Measurements from ENCODE around the gene NEK7. TPM values are rescaled to one million over a fixed set of nuclear protein-coding genes. Genes with fewer than 3 reads are reported as not detected.

The NEK7 gene
- polyA plus RNA-seq, 10 donors: 33.6 to 50.2 (median 39.6) TPM

DNA sequence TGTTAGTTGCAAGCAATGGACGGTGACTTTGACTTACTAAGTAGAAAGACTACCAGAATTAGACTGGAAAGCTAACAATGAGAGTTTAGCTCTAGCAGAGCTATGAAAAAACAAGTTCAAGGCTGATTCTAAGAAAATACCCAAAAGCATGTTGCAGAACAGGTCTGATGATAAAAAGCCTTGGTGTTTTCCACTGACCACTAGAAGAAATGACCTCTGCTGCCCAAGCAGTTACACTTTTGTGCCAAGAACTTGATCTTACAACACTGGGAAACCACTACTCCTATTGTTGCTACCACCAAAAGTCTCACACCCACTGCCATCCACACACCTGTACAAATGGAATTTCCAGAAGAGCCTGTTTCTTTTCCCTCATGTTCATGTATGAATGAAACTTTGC lies 21.4 kb upstream of the NEK7 start:
- no peak for DNase-seq

DNA sequence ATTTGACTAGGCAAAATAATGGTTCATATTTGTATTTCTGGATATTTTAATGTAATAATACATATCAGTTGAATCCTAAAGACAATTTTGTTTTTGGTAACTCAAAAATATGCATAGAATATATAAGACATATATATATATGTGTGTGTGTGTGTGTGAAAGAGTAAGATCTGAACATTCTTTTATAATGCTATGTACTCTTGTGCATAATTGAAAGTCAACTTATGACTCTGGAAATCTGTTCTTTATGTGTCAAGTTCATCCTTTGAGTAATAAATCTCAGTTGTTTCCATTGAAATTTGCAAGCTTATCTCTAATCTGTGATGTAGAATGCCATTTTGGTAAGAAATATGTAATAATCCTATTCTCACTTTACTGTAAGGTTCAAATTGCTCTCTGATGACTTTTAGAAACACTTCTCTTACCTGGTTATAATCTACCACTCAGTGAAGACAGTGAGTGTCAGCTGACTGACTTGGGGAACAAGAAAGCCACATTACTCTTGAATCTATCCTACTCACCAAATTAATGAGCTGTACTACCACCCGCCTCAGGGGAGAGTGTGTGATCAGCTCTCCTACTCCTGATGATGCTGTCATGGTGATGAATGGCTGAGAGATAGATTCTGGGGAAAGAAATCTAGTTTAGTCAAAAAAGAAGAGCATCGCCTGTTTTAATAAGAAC lies 15.0 kb upstream of the NEK7 start:
- no peak for DNase-seq

DNA sequence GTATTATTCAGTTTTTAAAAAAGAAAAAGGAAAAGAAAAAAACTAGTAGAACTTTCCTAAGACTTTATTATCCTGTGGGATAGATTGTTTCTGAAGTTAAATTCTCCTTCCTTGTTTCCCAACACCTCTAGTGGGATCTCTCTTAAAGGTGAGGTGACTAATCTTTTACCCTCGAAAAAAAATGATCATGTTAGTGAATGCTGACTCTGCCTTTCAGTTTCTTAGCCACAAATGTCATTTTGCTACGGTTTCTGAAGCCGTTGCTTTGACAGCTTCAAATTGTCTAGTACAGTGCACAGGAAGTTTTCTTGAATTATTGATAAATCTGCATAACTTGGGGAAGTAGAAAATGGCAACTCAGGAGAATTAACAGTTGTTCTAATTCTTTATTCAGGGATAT lies 13.0 kb upstream of the NEK7 start:
- DNase-seq: no peak

DNA sequence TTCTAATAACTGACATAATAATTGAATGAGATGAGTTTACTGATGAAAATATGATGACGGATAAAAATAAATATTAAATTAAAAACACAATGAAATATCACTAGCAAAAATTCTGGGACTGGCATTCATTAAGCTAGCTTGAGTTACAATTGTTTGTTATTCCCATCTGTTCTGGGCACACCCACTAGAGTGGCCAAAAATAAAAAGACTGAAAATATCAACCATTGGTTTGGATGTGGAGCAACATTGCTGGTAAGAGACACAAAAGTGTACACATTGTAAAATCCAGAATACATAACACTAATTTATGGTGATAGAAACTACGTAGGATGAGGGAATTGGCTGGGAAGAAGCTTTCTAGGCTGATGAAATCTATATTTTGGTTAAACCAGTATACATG lies 9.6 kb upstream of the NEK7 start:
- DNase-seq: no peak

DNA sequence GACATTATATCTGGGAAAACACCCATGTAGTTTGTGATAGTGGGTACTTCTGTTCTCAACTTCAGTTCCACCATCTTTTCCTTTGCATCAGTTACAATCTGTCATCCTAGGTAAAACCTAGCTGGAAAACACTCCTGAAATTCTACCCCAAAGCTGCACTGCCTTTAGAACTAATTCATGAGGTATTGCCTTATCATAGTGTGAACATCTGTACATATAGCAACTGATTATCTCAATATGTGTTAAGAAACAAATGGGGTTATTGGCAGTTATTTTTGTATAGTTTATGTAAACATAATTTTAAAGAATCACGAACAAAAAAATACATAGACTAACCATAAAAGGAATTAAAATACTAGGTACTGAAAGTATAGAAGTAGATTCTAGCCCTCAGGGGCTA lies 6.4 kb upstream of the NEK7 start:
- DNase-seq: no peak

DNA sequence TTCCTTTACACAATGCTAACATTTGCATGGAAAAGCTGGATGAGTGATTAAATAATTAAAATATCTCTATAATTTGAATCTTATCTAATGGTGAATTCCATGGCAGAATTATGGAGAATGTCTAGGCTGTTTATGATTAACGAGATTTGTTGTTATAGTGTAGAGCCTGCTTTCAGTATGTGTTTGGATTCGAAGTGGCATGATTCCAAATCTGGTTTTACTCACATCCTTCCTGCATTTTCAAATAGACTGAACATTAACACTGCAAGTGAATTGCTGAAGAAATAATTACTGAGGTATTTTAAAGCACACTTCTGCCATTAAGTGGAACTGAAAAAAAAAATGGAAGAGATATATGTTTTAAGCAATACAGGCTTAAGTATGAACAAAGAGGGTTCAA lies 5.1 kb upstream of the NEK7 start:
- DNase-seq: no peak

DNA sequence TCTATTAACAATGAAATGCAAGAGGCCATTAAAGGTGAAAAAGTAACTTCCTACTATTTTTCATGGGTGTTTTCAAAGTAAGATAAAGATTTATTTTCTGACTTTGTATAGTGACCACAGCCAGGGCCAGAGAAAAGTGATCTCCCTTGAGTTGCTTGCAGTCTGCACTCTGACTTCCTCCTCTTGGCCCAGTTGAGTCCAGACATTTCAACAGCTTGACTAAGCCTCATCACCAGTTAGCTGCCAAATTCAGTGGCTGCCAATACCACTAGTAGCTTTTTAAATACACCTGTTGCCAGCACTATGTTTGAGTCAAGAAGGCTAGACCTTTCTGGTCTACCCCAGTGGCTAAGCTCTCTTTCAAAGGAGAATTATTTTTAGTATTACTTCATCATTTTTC lies 3.7 kb upstream of the NEK7 start:
- peak; percentile 64 to 77 (median 76) for DNase-seq

DNA sequence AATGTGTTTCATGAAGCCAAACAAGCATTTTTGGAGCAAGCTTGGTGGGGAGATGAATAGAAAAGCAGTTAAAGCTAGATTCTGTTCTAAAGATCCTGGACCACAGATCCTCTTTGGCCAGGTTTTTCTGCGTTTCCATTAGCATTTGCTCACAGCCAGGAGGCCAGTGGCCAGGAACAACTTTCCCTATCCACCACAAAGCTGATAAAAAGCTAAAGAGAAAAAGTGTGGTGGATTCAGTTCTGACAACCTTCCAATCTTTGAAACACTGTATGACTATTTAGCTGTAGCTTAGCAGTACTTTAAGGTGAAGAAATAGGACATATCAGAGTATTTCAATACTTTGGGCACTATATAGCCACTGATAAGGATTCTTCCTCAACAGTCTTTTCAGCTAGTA lies 3.0 kb upstream of the NEK7 start:
- DNase-seq: peak; percentile 42 to 81 (median 65)

DNA sequence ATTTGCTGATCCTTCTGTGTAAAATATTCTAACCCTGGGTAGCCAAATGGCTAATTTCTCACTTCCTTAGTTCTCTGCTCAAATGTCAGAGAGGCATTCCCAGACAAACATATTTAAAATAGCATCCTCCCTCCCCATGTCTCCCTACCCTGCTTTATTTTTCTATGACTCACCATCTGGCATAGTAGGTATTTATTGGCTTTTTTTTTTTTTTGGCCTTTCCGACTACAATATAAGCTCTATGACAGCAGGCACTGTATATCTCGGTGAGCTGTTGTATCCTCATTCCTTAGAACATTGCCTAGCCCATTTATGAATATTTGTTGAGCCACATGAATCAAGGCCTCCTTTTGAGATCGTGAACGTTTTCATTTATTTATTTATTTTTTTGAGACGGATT lies 1.5 kb upstream of the NEK7 start:
- peak in 1 of 3 donors; percentile 67 for DNase-seq

DNA sequence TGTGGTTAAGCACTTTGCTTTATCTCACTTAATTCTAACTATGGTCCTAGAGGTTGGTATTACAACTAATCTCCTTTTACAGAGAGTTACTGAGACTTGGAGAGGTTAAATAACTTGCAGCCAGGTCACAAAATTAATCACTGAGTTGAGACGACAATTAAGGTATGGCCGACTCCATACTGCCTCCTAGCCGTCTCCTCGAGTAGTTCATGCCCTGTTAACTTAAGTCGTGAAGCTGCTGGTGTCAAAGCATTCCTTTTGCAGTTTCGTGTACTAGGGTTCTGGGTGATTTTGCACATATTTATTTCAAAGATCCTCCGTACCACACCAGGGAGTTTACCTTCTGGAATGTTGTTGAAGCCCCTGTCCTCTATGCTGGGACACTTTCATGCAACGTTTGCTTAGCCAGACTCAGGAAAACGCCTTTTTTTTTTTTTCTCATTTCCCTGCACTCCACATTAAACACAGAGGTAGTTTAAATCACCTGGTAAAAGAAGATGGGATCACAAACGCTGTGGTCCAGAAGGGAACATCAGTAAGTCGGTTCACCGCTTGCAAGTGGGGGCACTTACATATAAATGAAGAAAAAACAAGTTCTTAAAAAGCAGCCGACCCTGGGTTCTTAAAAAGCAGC lies 570 bp upstream of the NEK7 start:
- DNase-seq: peak; percentile 68 to 87 (median 69)

DNA sequence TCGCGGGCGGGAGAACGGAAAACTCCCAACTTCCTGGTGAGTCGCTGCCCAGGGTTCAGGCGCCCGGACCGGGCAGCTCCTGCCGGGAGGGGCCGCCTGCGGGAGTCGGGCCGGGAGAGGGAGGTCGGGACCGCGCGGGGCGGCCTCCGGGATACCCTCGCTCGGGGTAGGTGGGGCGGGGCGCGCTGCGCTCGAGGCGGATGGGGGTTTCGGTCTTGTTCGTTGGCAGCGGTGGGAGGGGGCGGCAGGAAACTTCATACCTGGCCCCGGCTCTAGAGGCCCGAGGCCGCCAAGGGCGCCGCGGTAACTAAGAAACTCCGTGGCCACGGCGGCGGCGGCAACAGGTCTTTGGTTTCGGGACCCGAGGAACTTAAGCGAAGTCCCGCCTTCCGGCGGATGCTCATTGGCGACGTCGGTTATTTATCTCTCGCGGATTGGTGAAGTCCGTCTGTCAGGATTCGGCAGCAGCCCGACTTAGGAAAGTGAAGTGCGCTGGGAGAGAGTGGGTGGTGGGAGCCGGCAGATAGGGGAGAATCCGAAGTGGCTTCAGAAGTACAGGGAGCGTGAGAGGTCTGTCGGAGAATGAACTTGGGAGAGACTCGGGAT lies 546 bp downstream of the NEK7 start:
- DNase-seq: peak; percentile 94 to 98 (median 95)

DNA sequence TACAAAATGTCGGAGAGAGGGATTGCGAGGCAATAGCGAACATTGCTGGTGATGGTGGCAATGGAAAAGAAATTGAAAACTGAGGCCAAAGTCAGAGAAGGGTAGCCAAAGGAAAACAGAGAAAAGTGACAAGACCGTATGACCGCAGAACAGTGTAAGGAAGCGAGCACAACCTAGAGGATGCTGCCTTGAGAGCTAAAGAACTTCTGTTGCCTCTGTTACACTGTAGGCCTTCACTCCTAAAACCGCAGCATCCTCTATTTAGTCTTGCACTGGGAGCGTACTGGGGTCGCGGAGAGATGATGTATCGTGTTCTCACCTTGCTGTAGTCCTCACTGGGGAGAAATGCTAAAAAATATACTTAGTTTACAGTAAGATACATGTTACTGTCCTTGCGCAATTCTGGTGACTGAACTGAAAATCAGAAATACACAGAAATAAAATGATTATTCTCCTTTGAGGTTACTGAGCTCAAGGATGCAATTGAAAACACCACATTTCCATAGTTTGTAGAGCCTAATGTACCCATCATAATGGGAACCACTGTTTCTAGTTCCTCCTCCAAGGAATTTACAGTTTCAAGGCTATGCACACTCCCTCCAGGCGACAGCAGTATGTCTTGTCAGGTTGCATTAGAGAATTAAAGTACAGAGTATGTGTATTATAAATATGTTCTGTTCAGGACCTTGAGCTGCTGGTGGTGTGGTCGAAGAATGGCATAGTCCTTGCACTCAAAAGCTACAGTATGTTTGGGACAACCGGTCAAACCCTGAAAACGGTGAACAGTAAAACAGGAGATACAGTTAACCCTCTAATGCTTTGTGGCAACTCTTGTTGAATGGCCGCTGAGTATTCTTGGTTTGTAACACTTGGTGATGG lies 1.3 kb downstream of the NEK7 start:
- DNase-seq: peak in 1 of 3 donors; percentile 22

DNA sequence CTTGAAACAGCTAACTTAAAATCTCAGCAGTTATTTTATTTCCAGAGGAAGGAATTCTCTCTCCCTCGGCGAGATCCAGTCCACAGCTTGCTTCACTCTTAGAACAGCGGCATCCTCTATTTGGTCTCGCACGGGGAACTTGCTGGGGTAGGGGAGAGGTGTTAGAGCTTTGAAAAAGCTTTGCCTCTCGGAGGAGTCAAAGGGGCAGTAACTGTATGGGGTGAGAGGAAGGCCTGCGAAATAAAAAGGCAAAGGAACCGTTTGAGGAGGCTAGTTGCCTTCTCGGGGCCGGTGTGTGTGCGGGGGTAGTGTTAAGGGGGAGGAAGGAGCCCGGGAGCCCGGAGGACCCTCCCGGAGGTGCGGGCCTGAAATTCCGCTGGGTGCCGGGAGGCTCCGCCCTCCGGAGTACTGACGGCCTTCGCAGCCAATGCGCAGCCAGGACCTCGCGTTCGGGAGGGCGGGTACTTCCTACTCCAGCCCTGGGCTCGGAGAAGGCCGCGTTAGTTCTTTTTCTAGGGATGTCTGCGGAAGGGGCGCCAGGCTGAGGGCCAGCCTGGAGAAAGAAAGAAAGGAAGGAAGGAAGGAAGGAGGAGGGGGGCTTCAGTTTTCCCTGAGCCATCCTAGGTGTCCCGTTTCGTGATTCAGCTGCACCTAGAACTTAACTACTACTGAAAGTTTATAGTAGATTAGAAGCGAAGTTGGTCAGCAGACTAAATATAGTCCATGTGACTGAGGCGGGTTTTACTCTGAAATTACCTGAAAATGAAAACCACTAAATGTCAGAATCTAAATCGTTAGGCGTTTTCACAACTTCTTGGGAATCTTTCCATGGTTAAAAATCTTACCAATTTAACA lies 2.2 kb downstream of the NEK7 start:
- peak; percentile 90 to 97 (median 94) for DNase-seq

DNA sequence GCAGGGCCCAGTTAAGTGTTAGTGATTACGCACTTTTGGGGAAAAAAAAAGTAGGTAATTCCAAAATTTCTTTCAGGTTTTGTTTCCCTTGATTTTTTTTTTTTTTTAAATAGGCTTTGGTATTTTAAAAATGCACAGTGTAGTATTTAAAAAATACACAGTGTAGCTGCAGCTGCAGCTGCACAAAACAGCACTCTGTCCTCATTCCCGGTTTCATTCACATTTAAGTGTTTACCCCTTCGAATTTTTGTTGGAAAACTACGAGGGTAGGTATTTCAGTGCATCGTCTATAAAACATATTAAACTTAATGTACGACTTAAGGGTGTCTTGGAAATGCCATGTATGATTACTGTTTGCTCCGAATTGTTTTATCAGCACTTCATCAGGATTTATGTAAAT lies 3.4 kb downstream of the NEK7 start:
- DNase-seq: no peak

DNA sequence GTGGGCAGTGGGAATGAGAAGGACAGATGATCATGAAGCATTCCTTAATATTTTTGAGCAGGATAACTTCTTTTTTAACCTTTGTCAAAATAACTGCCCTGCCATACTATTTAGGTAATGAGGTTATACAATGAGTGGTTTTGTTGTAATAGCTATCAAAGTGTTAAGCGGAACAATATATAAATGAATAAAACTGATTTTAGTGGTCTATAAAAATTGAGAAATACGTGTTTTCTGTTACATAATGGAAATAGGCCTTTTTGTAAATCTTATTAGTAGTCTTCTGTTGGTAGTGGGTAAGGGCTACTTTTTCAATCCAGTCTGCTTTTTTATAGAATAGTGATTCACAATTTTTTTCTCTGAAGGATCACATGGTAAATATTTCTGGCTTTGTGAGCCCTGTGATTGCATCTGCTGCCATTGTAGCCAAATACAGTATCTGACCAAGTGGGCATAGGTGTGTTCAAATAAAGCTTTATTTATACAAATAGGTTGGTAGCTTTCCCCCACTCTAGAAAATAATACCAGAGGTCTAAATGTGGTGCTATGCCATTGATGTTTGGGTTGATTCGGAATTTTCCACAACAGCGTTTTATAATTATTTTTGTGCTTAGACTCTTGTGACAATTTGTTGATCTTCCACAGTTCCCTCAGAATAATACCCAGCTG lies 4.3 kb downstream of the NEK7 start:
- DNase-seq: no peak

DNA sequence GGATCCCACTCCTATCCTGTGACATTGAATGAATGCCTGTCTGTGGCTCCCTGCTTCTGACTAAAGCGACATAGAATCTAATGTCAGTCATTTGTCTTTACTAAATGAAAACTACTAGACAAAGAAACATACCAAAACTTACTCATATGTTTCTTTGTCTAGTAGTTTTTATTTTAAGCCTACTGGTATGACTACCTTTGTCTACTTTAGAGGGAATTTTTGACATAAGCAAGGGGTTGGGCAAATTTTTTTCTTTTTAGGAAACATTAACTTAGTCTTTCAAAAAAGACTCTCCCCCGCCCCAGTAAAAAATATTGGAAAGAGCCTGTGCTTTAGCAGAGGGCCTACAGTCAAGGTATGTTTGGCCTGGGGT lies 4.9 kb downstream of the NEK7 start:
- DNase-seq: no peak

DNA sequence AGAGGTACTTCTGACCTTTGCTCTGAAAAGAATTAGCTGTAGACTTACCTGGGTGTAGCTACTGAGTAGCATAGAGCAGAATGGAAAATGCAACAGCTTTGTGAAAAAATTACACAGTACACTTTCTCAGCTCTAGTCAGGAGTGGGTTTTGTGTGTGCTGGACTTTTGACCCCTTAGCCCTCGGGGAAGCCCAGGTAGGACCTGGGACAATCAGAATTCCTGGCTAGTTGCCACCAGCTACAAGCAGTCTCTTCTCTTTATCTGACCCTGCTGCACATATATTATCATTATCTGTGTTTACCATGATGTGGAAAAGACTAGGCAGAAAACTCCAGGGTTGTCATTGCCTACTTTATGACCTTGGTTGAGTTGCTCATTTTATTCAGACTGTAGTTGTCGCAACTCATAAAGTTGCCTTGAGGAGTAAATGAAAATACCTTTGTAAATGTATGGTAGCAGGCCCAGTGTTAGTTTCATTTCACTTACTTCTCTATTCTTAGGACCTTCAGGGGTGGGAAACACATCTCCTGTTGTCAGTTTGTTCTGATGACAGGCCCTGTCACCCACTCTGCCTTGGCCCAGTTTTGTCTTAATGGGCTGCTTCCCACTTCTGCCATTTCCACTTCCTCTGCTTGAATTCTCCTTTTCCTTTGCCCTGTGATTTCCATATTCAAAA lies 5.4 kb downstream of the NEK7 start:
- DNase-seq: no peak

DNA sequence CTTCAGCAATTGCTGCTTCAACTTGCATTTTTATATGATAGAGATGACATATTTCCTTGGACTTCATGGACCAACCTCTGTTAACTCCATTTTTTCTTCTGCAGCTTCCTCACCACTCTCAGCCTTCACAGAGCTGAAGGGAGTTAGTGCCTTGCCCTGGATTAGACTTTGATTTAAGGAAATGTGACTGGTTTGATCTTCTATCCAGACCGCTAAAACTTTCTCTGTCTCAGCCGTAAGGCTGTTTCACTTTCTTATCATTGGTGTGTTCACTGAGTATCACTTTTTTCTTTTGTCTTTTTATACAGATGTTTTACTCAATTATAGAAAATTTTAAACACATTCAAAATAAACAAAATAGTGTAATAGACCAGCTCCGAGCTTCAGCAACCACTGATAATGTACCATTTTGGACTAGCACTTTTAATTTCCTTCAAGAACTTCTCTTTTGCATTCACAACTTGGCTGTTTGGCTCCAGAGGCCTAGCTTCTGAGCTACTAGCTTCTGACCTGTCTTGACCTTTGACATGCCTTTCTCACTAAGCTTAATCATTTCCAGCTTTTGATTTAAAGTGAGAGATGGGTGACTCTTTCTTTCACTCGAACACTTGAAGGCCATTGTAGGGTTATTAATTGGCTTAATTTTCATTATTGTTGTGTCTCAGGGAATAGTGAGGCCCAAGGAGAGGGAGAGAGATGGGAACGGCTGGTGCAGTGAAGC lies 9.3 kb downstream of the NEK7 start:
- no peak for DNase-seq

DNA sequence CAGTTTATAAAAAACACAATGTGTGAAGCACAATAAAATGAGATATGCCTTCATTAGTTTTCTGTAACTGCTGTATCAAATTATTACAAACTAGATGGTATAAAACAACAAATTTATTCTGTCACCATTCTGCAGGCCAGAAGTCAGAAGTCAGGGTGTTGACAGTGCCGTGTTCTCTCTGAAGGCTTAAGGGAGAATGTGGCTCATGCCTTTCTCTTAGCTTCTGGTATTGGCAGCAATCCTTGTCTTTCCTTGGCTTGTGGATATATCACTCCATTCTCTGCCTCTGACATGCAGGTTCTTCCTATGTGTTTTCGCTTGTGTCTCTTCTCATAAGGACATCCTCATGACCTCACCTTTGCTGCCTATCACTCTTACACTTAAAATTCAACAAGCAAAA lies 10.1 kb downstream of the NEK7 start:
- no peak for DNase-seq

Measured in muscle of back (tissue), 11 donors.